Liver (tissue), 3 donors: ENCODE measurements around the gene SNHG17.
"Not testable (repeated sequence)": the region's sequence is repeated elsewhere in the genome, so short reads cannot be mapped to it uniquely, and the experiment has no call there.

ENCODE experiments used
- EGR1 ChIP-seq, 2 donors: IDR thresholded peaks; 2 replicates each; pipeline ENCODE4 v1.6.1; 2016 to 2018; ENCODE audit warnings: antibody characterized with exemption in 2 of 2, low read depth in 2 of 2
- RAD21 ChIP-seq, 2 donors: IDR thresholded peaks; 2 replicates each; pipeline ENCODE4 v1.6.1; 2016; ENCODE audit warnings: antibody characterized with exemption in 2 of 2, mild to moderate bottlenecking in 2 of 2
- TAF1 ChIP-seq: conservative IDR thresholded peaks from 2 replicates; pipeline ENCODE4 v1.6.1; 2016; ENCODE audit warnings: antibody characterized with exemption, mild to moderate bottlenecking
- TF ChIP-seq, protein P1 (sequence below): fragments of 150-350 bp; IDR thresholded peaks from 2 replicates; pipeline ENCODE4 v1.5.1; 2017; ENCODE audit warnings: improper control_type of control experiment, low read depth, low read length; ENCODE audit not compliant: missing input control
- TF ChIP-seq, protein P2 (sequence below): IDR thresholded peaks from 2 replicates; pipeline ENCODE4 v1.6.1; 2016; ENCODE audit warnings: antibody characterized with exemption
- donor health status: healthy.
- donor health status: healthy.

DNA sequence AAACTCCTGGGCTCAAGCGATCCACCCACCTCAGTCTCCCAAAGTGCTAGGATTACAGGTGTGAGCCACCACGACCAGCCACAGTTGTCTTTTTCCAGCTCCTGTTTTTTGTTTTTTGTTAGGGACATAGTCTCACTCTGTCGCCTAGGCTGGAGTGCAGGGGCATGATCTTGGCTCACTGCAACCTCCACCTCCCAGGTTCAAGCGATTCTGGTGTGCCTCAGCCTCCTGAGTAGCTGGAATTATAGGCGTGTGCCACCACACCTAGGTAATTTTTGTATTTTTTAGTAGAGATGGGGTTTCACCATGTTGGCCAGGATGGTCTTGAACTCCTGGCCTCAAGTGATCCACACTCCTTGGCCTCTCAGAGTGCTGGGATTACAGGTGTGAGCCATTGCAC is 2.3 kb downstream of the SNHG17 start:
- TF ChIP-seq, protein P1, sequence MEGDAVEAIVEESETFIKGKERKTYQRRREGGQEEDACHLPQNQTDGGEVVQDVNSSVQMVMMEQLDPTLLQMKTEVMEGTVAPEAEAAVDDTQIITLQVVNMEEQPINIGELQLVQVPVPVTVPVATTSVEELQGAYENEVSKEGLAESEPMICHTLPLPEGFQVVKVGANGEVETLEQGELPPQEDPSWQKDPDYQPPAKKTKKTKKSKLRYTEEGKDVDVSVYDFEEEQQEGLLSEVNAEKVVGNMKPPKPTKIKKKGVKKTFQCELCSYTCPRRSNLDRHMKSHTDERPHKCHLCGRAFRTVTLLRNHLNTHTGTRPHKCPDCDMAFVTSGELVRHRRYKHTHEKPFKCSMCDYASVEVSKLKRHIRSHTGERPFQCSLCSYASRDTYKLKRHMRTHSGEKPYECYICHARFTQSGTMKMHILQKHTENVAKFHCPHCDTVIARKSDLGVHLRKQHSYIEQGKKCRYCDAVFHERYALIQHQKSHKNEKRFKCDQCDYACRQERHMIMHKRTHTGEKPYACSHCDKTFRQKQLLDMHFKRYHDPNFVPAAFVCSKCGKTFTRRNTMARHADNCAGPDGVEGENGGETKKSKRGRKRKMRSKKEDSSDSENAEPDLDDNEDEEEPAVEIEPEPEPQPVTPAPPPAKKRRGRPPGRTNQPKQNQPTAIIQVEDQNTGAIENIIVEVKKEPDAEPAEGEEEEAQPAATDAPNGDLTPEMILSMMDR = not testable (repeated sequence)
- TF ChIP-seq TAF1; EGR1 (IDR thresholded peaks at IDR 0.05; ENCODE audit: low read depth in 2 of 2); RAD21 (IDR thresholded peaks at IDR 0.05): not testable (repeated sequence)
- TF ChIP-seq, protein P2, sequence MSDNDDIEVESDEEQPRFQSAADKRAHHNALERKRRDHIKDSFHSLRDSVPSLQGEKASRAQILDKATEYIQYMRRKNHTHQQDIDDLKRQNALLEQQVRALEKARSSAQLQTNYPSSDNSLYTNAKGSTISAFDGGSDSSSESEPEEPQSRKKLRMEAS = not testable (repeated sequence)
